Iris pigment epithelial cell (primary cell): ENCODE measurements around the gene CGN.

Experiments
- DNase-seq: peaks from one replicate; pipeline ENCODE4 v3.0.0-alpha.2; 2011; ENCODE audit warnings: low read depth

The CGN gene

GRCh38 chr1:151553659-151554058, 42.5 kb downstream of the CGN start:
- DNase-seq = peak; percentile 68

GRCh38 chr1:151556052-151556451, 44.9 kb downstream of the CGN start:
- DNase-seq = no peak

GRCh38 chr1:151562661-151563060, 51.5 kb downstream of the CGN start:
- no peak for DNase-seq

- DNase-seq = no peak
Measured at GRCh38 chr1:151563376-151563775, 52.2 kb downstream of the CGN start.

GRCh38 chr1:151565502-151566189, 54.5 kb downstream of the CGN start:
- no peak for DNase-seq

- DNase-seq = no peak
Measured at GRCh38 chr1:151568626-151569088, 57.5 kb downstream of the CGN start.

- DNase-seq = no peak
Measured at GRCh38 chr1:151570819-151571218, 59.6 kb downstream of the CGN start.

GRCh38 chr1:151574575-151575529, 63.7 kb downstream of the CGN start:
- peak; percentile 86 for DNase-seq

- DNase-seq = no peak
Measured at GRCh38 chr1:151577173-151577572, 66.0 kb downstream of the CGN start.

- no peak for DNase-seq
Measured at GRCh38 chr1:151578941-151579340, 67.8 kb downstream of the CGN start.

- DNase-seq = peak; percentile 71
Measured at GRCh38 chr1:151579436-151580225, 68.4 kb downstream of the CGN start.

- no peak for DNase-seq
Measured at GRCh38 chr1:151581451-151581850, 70.3 kb downstream of the CGN start.

- DNase-seq = no peak
Measured at GRCh38 chr1:151581921-151582320, 70.7 kb downstream of the CGN start.

- DNase-seq = no peak
Measured at GRCh38 chr1:151583796-151584195, 72.6 kb downstream of the CGN start.

GRCh38 chr1:151584278-151584677, 73.1 kb downstream of the CGN start:
- no peak for DNase-seq

GRCh38 chr1:151584780-151585179, 73.6 kb downstream of the CGN start:
- DNase-seq = no peak

- peak; percentile 88 for DNase-seq
Measured at GRCh38 chr1:151585622-151586021, 74.4 kb downstream of the CGN start.
